ENCODE data around the gene BANP. TPM values are rescaled to one million over a fixed set of nuclear protein-coding genes. Genes with fewer than 3 reads are reported as not detected.
A peak's percentile ranks its signal among the peaks of the same experiment; 100 is the strongest.

Gene BANP
- total RNA-seq, 6 experiments from 2014 or later, result 15.6 to 19.0 (median 16.2) TPM

GRCh38 chr16:87953308-87954215, 2.3 kb downstream of the BANP start:
- TF ChIP-seq, protein P1, sequence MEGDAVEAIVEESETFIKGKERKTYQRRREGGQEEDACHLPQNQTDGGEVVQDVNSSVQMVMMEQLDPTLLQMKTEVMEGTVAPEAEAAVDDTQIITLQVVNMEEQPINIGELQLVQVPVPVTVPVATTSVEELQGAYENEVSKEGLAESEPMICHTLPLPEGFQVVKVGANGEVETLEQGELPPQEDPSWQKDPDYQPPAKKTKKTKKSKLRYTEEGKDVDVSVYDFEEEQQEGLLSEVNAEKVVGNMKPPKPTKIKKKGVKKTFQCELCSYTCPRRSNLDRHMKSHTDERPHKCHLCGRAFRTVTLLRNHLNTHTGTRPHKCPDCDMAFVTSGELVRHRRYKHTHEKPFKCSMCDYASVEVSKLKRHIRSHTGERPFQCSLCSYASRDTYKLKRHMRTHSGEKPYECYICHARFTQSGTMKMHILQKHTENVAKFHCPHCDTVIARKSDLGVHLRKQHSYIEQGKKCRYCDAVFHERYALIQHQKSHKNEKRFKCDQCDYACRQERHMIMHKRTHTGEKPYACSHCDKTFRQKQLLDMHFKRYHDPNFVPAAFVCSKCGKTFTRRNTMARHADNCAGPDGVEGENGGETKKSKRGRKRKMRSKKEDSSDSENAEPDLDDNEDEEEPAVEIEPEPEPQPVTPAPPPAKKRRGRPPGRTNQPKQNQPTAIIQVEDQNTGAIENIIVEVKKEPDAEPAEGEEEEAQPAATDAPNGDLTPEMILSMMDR (IDR thresholded peaks at IDR 0.05), result no peak
- Mint-ChIP-seq H3K9me3 (no peaks in the 10 kb centered on the region), H3K27me3 (ENCODE audit: insufficient read depth) (peaks cover 3% of the 10 kb centered on the region; the same call in 1 of the 2 replicates), H3K36me3 (ENCODE audit: low read depth) (peaks cover 18% of the 10 kb centered on the region), H3K27ac (peak overlapping the region; percentile 39), H3K4me3 (peak overlapping the region; percentile 59), H3K4me1 (ENCODE audit: low read depth) (peaks cover 46% of the 10 kb centered on the region)
- no peak for DNase-seq

GRCh38 chr16:87954361-87954760, 3.1 kb downstream of the BANP start:
- peaks cover 3% of the 10 kb centered on the region; the same call in 1 of the 2 replicates for H3K27me3 Mint-ChIP-seq (ENCODE audit: insufficient read depth)
- H3K4me1 Mint-ChIP-seq (ENCODE audit: low read depth), result peaks cover 46% of the 10 kb centered on the region
- H3K9me3 Mint-ChIP-seq, result no peaks in the 10 kb centered on the region
- peaks cover 18% of the 10 kb centered on the region for H3K36me3 Mint-ChIP-seq (ENCODE audit: low read depth)
- DNase-seq, result no peak
- H3K4me3 Mint-ChIP-seq, result no peak overlapping the region
- TF ChIP-seq, protein P1 (IDR thresholded peaks at IDR 0.05), result no peak
- peak overlapping the region; percentile 39; the same call in 1 of the 2 replicates for H3K27ac Mint-ChIP-seq

DNA sequence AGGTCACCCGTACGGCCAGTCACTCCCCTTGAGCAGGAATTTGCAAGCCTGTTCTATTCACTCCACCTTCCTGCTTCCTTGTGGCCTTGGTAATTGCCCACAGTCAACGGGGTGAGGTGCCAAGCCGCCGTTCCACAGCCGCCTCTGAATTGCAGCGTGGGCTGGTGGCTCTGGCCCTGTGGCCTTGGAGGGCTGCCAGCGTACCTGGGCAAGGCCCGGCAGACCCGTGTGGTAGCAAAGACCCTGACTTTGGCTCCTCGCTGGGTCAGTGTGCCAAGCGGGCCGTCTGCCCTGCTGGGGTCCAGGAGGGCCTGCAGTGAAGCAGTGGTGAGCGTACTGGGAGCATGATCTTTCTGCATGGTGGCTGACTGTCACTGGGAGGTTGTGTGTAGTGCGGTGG, 3.6 kb downstream of the BANP start:
- peaks cover 3% of the 10 kb centered on the region; the same call in 1 of the 2 replicates for H3K27me3 Mint-ChIP-seq (ENCODE audit: insufficient read depth)
- TF ChIP-seq, protein P1 (IDR thresholded peaks at IDR 0.05), result no peak
- no peak overlapping the region for H3K27ac Mint-ChIP-seq
- H3K4me3 Mint-ChIP-seq, result no peak overlapping the region
- H3K9me3 Mint-ChIP-seq, result no peaks in the 10 kb centered on the region
- peaks cover 46% of the 10 kb centered on the region for H3K4me1 Mint-ChIP-seq (ENCODE audit: low read depth)
- peaks cover 18% of the 10 kb centered on the region for H3K36me3 Mint-ChIP-seq (ENCODE audit: low read depth)
- no peak for DNase-seq

GRCh38 chr16:87955302-87956097, 4.3 kb downstream of the BANP start:
- Mint-ChIP-seq H3K4me1 (ENCODE audit: low read depth) (peaks cover 47% of the 10 kb centered on the region), H3K36me3 (ENCODE audit: low read depth) (peaks cover 18% of the 10 kb centered on the region), H3K4me3 (no peak overlapping the region), H3K27ac (peak overlapping the region; percentile 64), H3K9me3 (no peaks in the 10 kb centered on the region), H3K27me3 (ENCODE audit: insufficient read depth) (peaks cover 3% of the 10 kb centered on the region; the same call in 1 of the 2 replicates)
- DNase-seq, result peak; percentile 43
- TF ChIP-seq, protein P1 (IDR thresholded peaks at IDR 0.05), result no peak

- TF ChIP-seq, protein P1 (IDR thresholded peaks at IDR 0.05), result no peak
- H3K27me3 Mint-ChIP-seq (ENCODE audit: insufficient read depth), result peaks cover under 1% of the 10 kb centered on the region; the same call in 1 of the 2 replicates
- H3K27ac Mint-ChIP-seq, result peak overlapping the region; percentile 64
- peaks cover 18% of the 10 kb centered on the region for H3K36me3 Mint-ChIP-seq (ENCODE audit: low read depth)
- H3K4me3 Mint-ChIP-seq, result no peak overlapping the region
- DNase-seq, result no peak
- H3K4me1 Mint-ChIP-seq (ENCODE audit: low read depth), result peaks cover 52% of the 10 kb centered on the region
- H3K9me3 Mint-ChIP-seq, result no peaks in the 10 kb centered on the region
Measured at GRCh38 chr16:87956098-87956364, 4.8 kb downstream of the BANP start.
